SK-N-SH (cell line): ENCODE data around the gene MRPL57. TPM values are rescaled to one million over a fixed set of nuclear protein-coding genes. Genes with fewer than 3 reads are reported as not detected.
"Not testable (repeated sequence)": the region's sequence is repeated elsewhere in the genome, so short reads cannot be mapped to it uniquely, and the experiment has no call there.

Source experiments
- CTCF ChIA-PET: fragments of 300-600, 350-600 bp; formaldehyde crosslinking; extraction: SDS; loops from one replicate; lab custom pipeline; 2021; lab: Yijun Ruan, JAX
- POLR2A ChIA-PET: fragments of 350-600 bp; sonication (Branson Sonifier 250); formaldehyde crosslinking; extraction: SDS; loops from one replicate; lab custom pipeline; 2020; ENCODE audit warnings: antibody characterized with exemption, inconsistent platforms; lab: Yijun Ruan, JAX
- DNase-seq: peaks from one replicate; pipeline ENCODE4 v3.0.0; 2012
- H2AFZ ChIP-seq: fragments of 200-600 bp; sonication (generic); 2 replicates; pipeline ENCODE4 v1.8.1; 2016; ENCODE audit warnings: antibody characterized with exemption, mild to moderate bottlenecking, low read depth
- H3F3A ChIP-seq: fragments of 200-600 bp; sonication (generic); replicated peaks from 2 replicates; pipeline ENCODE3; 2016; ENCODE audit warnings: antibody characterized with exemption, mild to moderate bottlenecking; ENCODE audit not compliant: insufficient read depth
- H3K27ac ChIP-seq, 2 experiments: fragments of 200-500 bp in 1 of 2; fragments of 200-600 bp in 1 of 2; sonication (Bioruptor generic) in 1 of 2; sonication (generic), shearing (Covaris generic) in 1 of 2; 2 replicates each; pipeline versions ENCODE4 v1.5.1 to v1.6.1; 2014 to 2016; ENCODE audit warnings: low read depth in 2 of 2, inconsistent platforms in 1 of 2, low read length in 1 of 2, mild to moderate bottlenecking in 1 of 2, mixed read lengths in 1 of 2
- H3K27me3 ChIP-seq: fragments of 200-600 bp; sonication (generic), shearing (Covaris generic); 2 replicates; pipeline ENCODE4 v1.6.1; 2016; ENCODE audit warnings: mixed run types; ENCODE audit not compliant: insufficient read depth
- H3K36me3 ChIP-seq, 2 experiments: fragments of 200-500 bp in 1 of 2; fragments of 200-600 bp in 1 of 2; sonication (Bioruptor generic) in 1 of 2; sonication (generic) in 1 of 2; replicated peaks in 1 of 2; 2 replicates each; pipeline versions ENCODE3 to v1.5.1; 2014 to 2016; ENCODE audit warnings: low read length in 1 of 2, mild to moderate bottlenecking in 1 of 2; ENCODE audit not compliant: insufficient read depth in 2 of 2, control insufficient read depth in 1 of 2
- H3K4me1 ChIP-seq, 2 experiments: fragments of 200-500 bp in 1 of 2; fragments of 200-600 bp in 1 of 2; sonication (Bioruptor generic) in 1 of 2; sonication (generic), shearing (Covaris generic) in 1 of 2; 2 replicates each; pipeline versions ENCODE4 v1.5.1 to v1.6.1; 2014 to 2016; ENCODE audit warnings: low read depth in 1 of 2, low read length in 1 of 2, mixed run types in 1 of 2; ENCODE audit not compliant: insufficient read depth in 2 of 2, control insufficient read depth in 1 of 2
- H3K4me2 ChIP-seq: fragments of 200-600 bp; sonication (generic), shearing (Covaris generic); 2 replicates; pipeline ENCODE4 v1.6.1; 2017; ENCODE audit warnings: mixed run types
- H3K4me3 ChIP-seq, 2 experiments: fragments of 200-500 bp in 1 of 2; fragments of 200-600 bp in 1 of 2; sonication (Bioruptor generic) in 1 of 2; sonication (generic), shearing (Covaris generic) in 1 of 2; 2 replicates each; pipeline versions ENCODE4 v1.5.1 to v1.8.1; 2014 to 2016; ENCODE audit warnings: low read depth in 2 of 2, inconsistent platforms in 1 of 2, low read length in 1 of 2, mild to moderate bottlenecking in 1 of 2, mixed read lengths in 1 of 2, moderate library complexity in 1 of 2
- H3K79me2 ChIP-seq: fragments of 200-600 bp; sonication (generic); 2 replicates; pipeline ENCODE4 v1.8.1; 2017; ENCODE audit warnings: mild to moderate bottlenecking; ENCODE audit not compliant: insufficient read depth
- H3K9ac ChIP-seq: fragments of 200-600 bp; sonication (generic); 2 replicates; pipeline ENCODE4 v1.6.1; 2017; ENCODE audit warnings: mixed run types
- H3K9me2 ChIP-seq: fragments of 200-600 bp; sonication (generic); 2 replicates; pipeline ENCODE4 v1.6.1; 2017; ENCODE audit warnings: mixed run types
- H3K9me3 ChIP-seq: fragments of 200-600 bp; sonication (generic); 2 replicates; pipeline ENCODE4 v1.6.1; 2017; ENCODE audit warnings: mixed run types, mild to moderate bottlenecking, moderate library complexity
- H4K20me1 ChIP-seq: fragments of 200-600 bp; sonication (generic); 2 replicates; pipeline ENCODE4 v1.6.1; 2017; ENCODE audit warnings: mild to moderate bottlenecking, mixed run types; ENCODE audit not compliant: insufficient read depth
- EP300 ChIP-seq, 2 experiments: IDR thresholded peaks; 2 replicates each; pipeline versions ENCODE4 v1.4.0 to v1.6.1; 2012; ENCODE audit warnings: borderline replicate concordance in 1 of 2, low read depth in 1 of 2, low read length in 1 of 2
- MEF2A ChIP-seq: IDR thresholded peaks from 2 replicates; pipeline ENCODE4 v1.4.0; 2012; ENCODE audit warnings: low read depth, borderline replicate concordance
- NRF1 ChIP-seq: IDR thresholded peaks from 2 replicates; pipeline ENCODE4 v1.6.1; 2012; ENCODE audit warnings: low read depth, mild to moderate bottlenecking, low read length
- PBX3 ChIP-seq: IDR thresholded peaks from 2 replicates; pipeline ENCODE4; 2012
- WGBS: methylation state at CpG from one replicate; pipeline ENCODE4 v1.1.6; 2017; ENCODE audit warnings: low lambda C conversion rate; 5-methylcytosine and 5-hydroxymethylcytosine counted together
- polyA plus RNA-seq, 3 experiments: library from polyadenylated mRNA; depleted of rRNA; stranded (reverse); fragments of >200 nt; gene quantifications; 2 replicates each; pipeline ENCODE4 v1.2.3, GENCODE V29; 2012
- TF ChIP-seq, protein P1 (sequence below): fragments of 150-350 bp; IDR thresholded peaks from 2 replicates; pipeline ENCODE4 v1.6.1; 2016; ENCODE audit warnings: mild to moderate bottlenecking, low read depth, low read length
- TF ChIP-seq, protein P2 (sequence below): IDR thresholded peaks from 2 replicates; pipeline ENCODE4 v1.4.0; 2012; ENCODE audit warnings: low read depth

MRPL57 gene
- polyA plus RNA-seq, 1 of the 3 experiments (the other 2 are of a cell fraction), result 19.9 TPM

- TF ChIP-seq, protein P1, sequence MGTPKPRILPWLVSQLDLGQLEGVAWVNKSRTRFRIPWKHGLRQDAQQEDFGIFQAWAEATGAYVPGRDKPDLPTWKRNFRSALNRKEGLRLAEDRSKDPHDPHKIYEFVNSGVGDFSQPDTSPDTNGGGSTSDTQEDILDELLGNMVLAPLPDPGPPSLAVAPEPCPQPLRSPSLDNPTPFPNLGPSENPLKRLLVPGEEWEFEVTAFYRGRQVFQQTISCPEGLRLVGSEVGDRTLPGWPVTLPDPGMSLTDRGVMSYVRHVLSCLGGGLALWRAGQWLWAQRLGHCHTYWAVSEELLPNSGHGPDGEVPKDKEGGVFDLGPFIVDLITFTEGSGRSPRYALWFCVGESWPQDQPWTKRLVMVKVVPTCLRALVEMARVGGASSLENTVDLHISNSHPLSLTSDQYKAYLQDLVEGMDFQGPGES, result no peak
- no peak for TF ChIP-seq NRF1
- no peak for TF ChIP-seq PBX3
Measured at GRCh38 chr13:21171420-21171819, 5.0 kb upstream of the MRPL57 start (continued).

- H3K4me2 ChIP-seq, POLR2A ChIA-PET, CTCF ChIA-PET, H3K4me1 ChIP-seq, H3K9me3 ChIP-seq, H3K4me3 ChIP-seq, H3K9me2 ChIP-seq, DNase-seq, H4K20me1 ChIP-seq, H3K9ac ChIP-seq, H3K27me3 ChIP-seq, H3K27ac ChIP-seq, H2AFZ ChIP-seq: not testable (repeated sequence)
- peaks cover 0 to 11% of the 10 kb centered on the region in 2 experiments for H3K36me3 ChIP-seq
- H3F3A ChIP-seq, result peaks cover 15% of the 10 kb centered on the region
- 0% methylated on average over 1 of the region's 1 CpG for WGBS
- H3K79me2 ChIP-seq, result peaks cover 94% of the 10 kb centered on the region
Measured at GRCh38 chr13:21173767-21174166, 2.7 kb upstream of the MRPL57 start.

DNA sequence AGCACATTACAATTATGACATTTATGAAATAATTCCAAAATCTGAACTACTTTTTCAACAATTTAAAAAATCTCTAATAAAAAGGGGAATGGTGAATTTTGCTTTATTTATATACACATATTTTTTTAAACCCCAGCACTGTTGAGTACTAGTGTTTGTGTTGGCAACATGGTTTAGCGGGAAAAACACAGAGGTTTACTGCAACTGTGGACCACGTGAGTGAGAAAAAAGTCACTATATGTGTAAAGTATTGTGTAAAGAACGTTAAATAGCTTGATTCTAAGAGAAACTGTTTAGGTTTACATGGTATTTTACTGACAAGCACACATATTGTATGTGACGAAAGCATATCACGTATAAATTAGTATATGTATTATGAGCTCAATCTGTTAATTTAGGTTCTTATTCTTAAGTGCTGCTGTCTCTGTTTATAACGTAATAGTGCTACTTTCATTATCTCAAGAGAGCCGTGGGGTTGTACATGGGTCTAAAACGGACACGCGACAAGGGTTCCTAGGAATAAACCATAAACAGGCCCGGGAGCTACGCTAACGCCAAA lies 723 bp upstream of the MRPL57 start:
- H3K9me2 ChIP-seq, result no peaks in the 10 kb centered on the region
- ChIA-PET POLR2A (interaction anchor here (0.6 to 1.2 kb wide), 6 partner anchors 10 to 301 kb away, joined by 3 to 4 read pairs (median 3); partner anchors contain the start of gene ZDHHC20), CTCF (interaction anchor here (0.6 to 1.2 kb wide), 3 partner anchors 20 to 55 kb away, joined by 3 to 4 read pairs (median 3); no protein-coding TSS in a partner anchor)
- TF ChIP-seq, protein P2, sequence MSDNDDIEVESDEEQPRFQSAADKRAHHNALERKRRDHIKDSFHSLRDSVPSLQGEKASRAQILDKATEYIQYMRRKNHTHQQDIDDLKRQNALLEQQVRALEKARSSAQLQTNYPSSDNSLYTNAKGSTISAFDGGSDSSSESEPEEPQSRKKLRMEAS, result no peak; the same call in 1 of the 2 replicates
- TF ChIP-seq MEF2A (no peak), EP300 (IDR thresholded peaks at IDR 0.05; ENCODE audit: borderline replicate concordance in 1 of 2, low read depth in 1 of 2, low read length in 1 of 2) (no peak)
- peak overlapping the region; percentile 94 for H3K4me2 ChIP-seq
- H3K9me3 ChIP-seq, result no peaks in the 10 kb centered on the region
- 2% methylated on average over 12 of the region's 13 CpGs for WGBS
- H3K4me3 ChIP-seq, result peak overlapping the region; percentile 77 to 86
- H3K27me3 ChIP-seq, result no peaks in the 10 kb centered on the region
- H3K79me2 ChIP-seq, result peaks cover 74% of the 10 kb centered on the region
- H3F3A ChIP-seq, result peaks cover 19% of the 10 kb centered on the region
- H3K9ac ChIP-seq, result peak overlapping the region; percentile 90
- peak overlapping the region; percentile 53 to 87 for H3K27ac ChIP-seq
- peak overlapping the region; percentile 95 for H2AFZ ChIP-seq
- peaks cover 3 to 5% of the 10 kb centered on the region in 2 experiments; a peak in 2 of 4 replicates for H3K4me1 ChIP-seq
- no peaks in the 10 kb centered on the region for H4K20me1 ChIP-seq
- DNase-seq, result peak; percentile 7
- H3K36me3 ChIP-seq, result peaks cover 0 to 8% of the 10 kb centered on the region in 2 experiments
